IPS-18a (cell line): ENCODE data around the gene PPM1E.

Experiments
- H3K27ac ChIP-seq: one replicate; pipeline ENCODE4 v1.5.1; 2013; ENCODE audit warnings: low read length
- H3K27me3 ChIP-seq: one replicate; pipeline ENCODE4 v1.6.1; 2013; ENCODE audit warnings: mild to moderate bottlenecking, low read length; ENCODE audit not compliant: control insufficient read depth, insufficient read depth
- H3K36me3 ChIP-seq: one replicate; pipeline ENCODE4 v1.6.1; 2013; ENCODE audit warnings: low read depth, low read length; ENCODE audit not compliant: control insufficient read depth
- H3K4me1 ChIP-seq: one replicate; pipeline ENCODE4 v1.6.1; 2013; ENCODE audit warnings: low read depth, low read length; ENCODE audit not compliant: control insufficient read depth
- H3K4me3 ChIP-seq: one replicate; pipeline ENCODE4 v1.5.1; 2013; ENCODE audit warnings: low read length
- H3K9ac ChIP-seq: one replicate; pipeline ENCODE4 v1.6.1; 2013; ENCODE audit warnings: mild to moderate bottlenecking, low read length, moderate library complexity
- H3K9me3 ChIP-seq: one replicate; pipeline ENCODE4 v1.6.1; 2013; ENCODE audit warnings: low read depth, low read length; ENCODE audit not compliant: control insufficient read depth

Gene PPM1E

DNA sequence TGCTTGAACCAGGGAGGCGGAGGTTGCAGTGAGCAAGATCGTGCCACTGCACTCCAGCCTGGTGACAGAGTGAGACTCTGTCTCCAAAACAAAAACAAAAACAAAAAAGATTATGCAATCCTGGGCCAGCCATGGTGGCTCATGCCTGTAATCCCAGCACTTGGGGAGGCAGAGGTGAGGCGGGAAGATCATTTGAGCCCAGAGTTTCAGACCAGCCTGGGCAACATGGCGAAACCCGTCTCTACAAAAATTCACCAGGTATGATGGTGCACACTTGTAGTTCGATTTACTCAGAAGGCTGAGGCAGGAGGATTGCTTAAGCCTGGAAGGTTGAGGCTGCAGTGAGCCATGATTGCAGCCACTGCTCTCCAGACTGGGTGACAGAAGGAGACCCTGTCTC is 109.6 kb downstream of the PPM1E start:
- Histone ChIP-seq H3K9ac (no peak overlapping the region), H3K4me1 (no peaks in the 10 kb centered on the region), H3K27me3 (no peaks in the 10 kb centered on the region)

DNA sequence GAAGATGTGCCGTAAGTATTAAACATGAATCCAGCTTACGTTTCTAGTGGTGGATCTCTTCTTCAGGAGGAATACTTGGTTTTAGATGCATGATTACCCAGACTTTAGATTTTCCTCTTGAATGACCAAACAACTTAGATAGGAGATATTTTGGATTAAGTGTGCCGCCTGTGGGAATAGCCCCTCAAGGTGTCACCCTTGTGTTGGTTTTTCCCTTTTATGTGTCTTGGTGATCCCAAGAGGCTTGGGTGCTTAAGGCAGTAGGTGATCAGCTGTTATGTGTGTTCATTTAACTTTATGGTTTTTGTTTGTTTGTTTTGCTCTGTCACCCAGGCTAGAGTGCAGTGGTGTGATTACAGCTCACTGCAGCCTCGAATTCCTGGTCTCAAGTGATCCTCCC is 115.1 kb downstream of the PPM1E start:
- Histone ChIP-seq H3K9me3 (no peaks in the 10 kb centered on the region), H3K9ac (no peak overlapping the region), H3K27me3 (no peaks in the 10 kb centered on the region), H3K4me3 (no peak overlapping the region), H3K36me3 (no peaks in the 10 kb centered on the region), H3K27ac (no peak overlapping the region), H3K4me1 (no peaks in the 10 kb centered on the region)

More for the DNA sequence above, 109.6 kb downstream of the PPM1E start:
- no peak overlapping the region for H3K4me3 ChIP-seq
- no peaks in the 10 kb centered on the region for H3K9me3 ChIP-seq
- H3K36me3 ChIP-seq = no peaks in the 10 kb centered on the region
- no peak overlapping the region for H3K27ac ChIP-seq

DNA sequence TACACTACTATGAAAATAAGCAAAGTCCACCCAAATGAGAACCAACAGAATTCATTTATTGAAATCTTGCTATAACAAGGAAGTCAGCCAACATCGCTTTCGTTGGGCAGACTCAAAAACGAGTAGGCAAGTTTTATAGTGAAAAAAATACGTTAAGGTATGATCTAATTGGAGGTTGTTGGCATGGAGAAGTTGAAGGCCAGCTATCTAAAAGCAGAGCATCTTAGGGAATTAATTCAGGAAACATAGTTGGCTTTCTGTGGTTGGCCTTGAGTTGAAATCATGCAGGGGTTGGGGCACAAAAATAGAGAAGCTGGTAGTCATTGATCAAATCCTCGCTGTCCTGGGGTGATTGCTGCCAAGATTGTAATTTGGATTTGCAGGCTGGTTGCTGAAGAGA is 118.3 kb downstream of the PPM1E start:
- no peak overlapping the region for H3K27ac ChIP-seq
- H3K9me3 ChIP-seq = no peaks in the 10 kb centered on the region
- H3K27me3 ChIP-seq = no peaks in the 10 kb centered on the region
- H3K9ac ChIP-seq = no peak overlapping the region
- no peak overlapping the region for H3K4me3 ChIP-seq
- H3K36me3 ChIP-seq = no peaks in the 10 kb centered on the region
- no peaks in the 10 kb centered on the region for H3K4me1 ChIP-seq

DNA sequence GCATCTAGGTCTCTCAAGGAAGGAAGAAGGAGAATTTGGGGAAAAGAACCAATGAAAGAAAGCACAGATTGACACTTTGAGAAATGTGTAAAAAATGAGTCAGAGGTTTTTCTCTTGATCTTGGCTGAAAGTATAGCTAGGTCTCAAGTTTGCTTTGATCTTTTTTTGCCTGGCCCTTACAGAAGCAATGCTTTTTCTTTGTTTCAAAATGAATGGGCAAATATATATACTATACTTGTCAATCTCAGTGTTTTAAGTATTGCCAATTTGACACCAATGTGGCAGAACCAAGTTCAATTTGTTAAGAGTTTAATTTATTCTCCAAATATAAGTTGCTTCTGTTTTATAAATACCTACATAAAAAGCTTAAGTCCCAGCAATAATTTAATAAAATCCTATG is 119.6 kb downstream of the PPM1E start:
- Histone ChIP-seq H3K27me3 (no peaks in the 10 kb centered on the region), H3K9ac (no peak overlapping the region), H3K9me3 (no peaks in the 10 kb centered on the region), H3K36me3 (no peaks in the 10 kb centered on the region), H3K4me3 (no peak overlapping the region), H3K4me1 (no peaks in the 10 kb centered on the region), H3K27ac (no peak overlapping the region)

DNA sequence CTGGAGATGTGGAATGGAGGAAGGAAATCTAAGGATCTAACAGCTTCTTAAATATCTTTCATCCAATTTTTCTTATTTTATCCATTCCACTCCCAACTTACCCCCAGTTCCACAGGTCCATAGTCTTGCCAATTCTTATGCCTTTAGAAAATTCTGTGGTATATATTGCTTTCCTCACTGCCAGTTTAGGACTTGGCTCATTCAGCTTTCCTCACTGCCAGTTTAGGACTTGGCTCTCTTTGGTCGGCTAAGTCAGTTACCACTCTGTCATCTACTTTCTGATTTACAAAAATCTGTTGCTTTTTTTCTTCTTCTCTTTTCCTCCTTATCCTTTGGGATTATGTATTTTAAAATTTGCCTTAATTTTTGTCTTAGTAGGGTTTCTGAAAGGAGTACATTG is 128.5 kb downstream of the PPM1E start:
- no peak overlapping the region for H3K4me3 ChIP-seq
- no peak overlapping the region for H3K9ac ChIP-seq
- no peaks in the 10 kb centered on the region for H3K36me3 ChIP-seq
- no peaks in the 10 kb centered on the region for H3K4me1 ChIP-seq
- no peak overlapping the region for H3K27ac ChIP-seq
- no peaks in the 10 kb centered on the region for H3K9me3 ChIP-seq
- no peaks in the 10 kb centered on the region for H3K27me3 ChIP-seq

DNA sequence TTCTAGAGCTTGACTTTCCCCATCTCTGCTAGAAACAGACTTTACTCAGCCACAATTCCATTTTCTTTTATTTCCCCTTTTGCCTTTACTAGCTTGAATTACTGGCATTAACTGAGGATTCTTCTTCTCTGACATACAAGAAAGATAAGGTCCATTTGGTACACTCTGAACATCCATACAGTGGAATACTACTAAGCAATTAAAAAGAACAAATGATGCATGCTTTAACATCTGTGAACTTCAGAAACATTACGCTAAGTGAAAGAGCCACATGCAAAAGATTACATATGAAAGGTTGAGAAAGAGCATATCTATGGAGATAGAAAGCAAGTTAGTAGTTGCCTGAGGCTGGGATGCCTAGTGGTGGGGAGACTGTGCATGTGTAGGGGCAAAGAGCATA is 130.9 kb downstream of the PPM1E start:
- Histone ChIP-seq H3K36me3 (no peaks in the 10 kb centered on the region), H3K4me1 (no peaks in the 10 kb centered on the region), H3K4me3 (no peak overlapping the region), H3K27me3 (no peaks in the 10 kb centered on the region), H3K27ac (no peak overlapping the region), H3K9me3 (no peaks in the 10 kb centered on the region), H3K9ac (no peak overlapping the region)

DNA sequence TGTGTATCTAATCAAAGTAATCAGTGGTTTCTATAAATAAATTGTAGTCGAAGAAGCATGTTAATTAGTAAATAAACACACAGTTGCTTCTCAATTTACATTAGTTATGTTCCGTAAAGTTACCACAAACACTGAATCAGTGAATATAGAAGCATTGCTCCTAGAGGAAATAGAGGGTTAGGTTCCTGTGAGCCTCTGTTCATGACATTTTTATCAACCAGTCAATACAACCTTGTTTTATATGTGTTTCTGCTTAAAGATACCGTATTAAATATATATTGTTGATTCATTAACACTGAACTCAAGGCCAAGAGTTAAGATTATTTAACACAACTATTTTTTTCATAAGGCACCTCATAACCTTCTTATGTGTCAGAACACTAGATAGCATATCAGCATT is 134.3 kb downstream of the PPM1E start:
- H3K9ac ChIP-seq = no peak overlapping the region
- H3K4me3 ChIP-seq = no peak overlapping the region
- no peaks in the 10 kb centered on the region for H3K36me3 ChIP-seq
- H3K9me3 ChIP-seq = no peaks in the 10 kb centered on the region
- H3K27me3 ChIP-seq = no peaks in the 10 kb centered on the region
- H3K27ac ChIP-seq = no peak overlapping the region
- H3K4me1 ChIP-seq = no peaks in the 10 kb centered on the region

DNA sequence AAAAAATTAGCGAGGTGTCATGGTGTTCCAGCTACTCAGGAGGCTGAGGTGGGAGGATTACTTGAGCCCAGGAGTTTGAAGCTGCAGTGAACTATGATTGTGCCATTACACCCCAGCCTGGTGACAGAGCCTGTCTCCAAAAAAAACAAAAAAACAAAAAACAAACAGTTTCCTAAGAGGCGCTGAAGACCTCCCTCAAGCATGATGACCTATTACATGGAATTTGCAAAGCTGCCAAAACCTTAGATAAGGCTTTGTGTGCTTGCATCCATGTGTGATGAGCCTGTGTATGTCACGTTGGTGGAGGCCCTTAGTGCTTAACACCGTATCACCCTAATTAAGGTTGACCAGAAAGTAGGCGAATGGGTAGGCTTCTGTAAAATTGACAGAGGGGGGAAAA is 143.5 kb downstream of the PPM1E start:
- H3K9ac ChIP-seq = no peak overlapping the region
- no peak overlapping the region for H3K27ac ChIP-seq
- H3K4me1 ChIP-seq = no peaks in the 10 kb centered on the region
- H3K36me3 ChIP-seq = no peaks in the 10 kb centered on the region
- H3K4me3 ChIP-seq = no peak overlapping the region
- peaks cover under 1% of the 10 kb centered on the region for H3K9me3 ChIP-seq
- no peaks in the 10 kb centered on the region for H3K27me3 ChIP-seq

DNA sequence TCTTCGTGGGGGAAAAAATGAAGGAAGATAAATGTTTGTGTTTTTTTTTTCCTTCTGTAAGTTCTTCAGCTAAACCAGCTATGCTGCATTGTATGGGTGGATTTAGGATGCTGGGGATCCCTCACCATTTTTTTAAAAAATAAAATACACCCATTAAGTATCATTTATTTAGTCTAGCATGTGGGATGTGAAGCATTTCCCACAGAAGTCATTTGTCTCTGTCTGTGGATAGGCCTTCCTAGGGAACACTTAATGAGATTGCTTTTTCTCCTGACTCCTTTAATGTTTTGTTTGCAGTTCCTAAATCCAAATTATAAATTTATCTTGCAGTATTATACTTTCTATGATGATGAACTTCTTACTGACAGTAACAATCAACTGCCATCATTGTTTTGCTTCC is 146.7 kb downstream of the PPM1E start:
- Histone ChIP-seq H3K9me3 (peaks cover 9% of the 10 kb centered on the region), H3K36me3 (no peaks in the 10 kb centered on the region), H3K27ac (no peak overlapping the region), H3K9ac (no peak overlapping the region), H3K27me3 (no peaks in the 10 kb centered on the region), H3K4me3 (no peak overlapping the region), H3K4me1 (no peaks in the 10 kb centered on the region)

DNA sequence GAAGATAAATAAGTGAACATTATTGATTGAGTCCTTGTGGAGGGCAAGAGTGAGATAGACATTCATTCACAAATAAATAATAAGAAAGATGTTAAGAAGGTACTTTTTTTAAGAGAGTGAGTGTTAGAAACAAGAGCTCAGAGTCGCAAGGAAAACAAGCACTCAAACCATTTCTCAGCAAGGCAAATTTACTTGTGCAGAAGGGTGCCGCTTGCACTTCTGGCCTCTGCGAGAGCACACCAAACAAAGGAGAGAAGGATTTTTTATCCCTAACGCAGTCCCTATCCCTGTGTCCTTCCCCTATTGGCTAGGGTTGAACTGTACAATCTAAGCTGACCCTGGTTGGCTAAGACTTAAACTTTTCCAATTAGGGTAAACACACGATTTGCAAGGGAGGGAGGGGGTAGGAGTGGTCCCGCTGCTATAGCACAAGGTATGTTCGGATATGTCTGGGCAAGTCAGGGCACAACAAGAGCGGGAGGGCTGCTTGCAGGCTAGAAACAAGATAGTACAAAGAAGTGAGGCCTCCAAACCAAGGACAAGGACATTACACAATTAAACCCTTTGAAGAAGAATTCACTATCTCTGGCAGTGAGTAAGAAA is 156.2 kb downstream of the PPM1E start:
- H3K27ac ChIP-seq = no peak overlapping the region
- H3K27me3 ChIP-seq = no peaks in the 10 kb centered on the region
- no peak overlapping the region for H3K4me3 ChIP-seq
- no peak overlapping the region for H3K9ac ChIP-seq
- no peaks in the 10 kb centered on the region for H3K4me1 ChIP-seq
- H3K9me3 ChIP-seq = peaks cover 22% of the 10 kb centered on the region
- no peaks in the 10 kb centered on the region for H3K36me3 ChIP-seq

DNA sequence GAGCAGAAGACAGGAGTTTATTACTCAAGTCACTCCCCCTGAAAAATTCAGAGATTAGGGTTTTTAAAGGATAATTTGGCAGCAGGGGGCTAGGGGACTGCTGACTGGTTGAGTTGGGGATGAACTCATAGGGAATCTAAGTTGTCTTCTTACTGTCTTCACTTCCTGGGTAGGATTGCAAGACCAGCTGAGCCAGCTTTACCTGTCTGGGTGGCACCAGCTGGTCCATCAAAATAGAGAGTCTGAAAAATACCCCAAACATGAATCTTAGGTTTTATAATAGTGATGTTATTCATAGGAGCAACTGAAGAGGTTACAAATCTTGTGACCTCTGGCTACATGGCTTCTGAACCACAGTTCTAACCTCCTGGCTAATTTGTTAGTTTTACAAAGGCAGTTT is 157.9 kb downstream of the PPM1E start:
- Histone ChIP-seq H3K27ac (no peak overlapping the region), H3K4me1 (peaks cover 11% of the 10 kb centered on the region), H3K9ac (no peak overlapping the region), H3K36me3 (no peaks in the 10 kb centered on the region), H3K9me3 (peaks cover 22% of the 10 kb centered on the region), H3K4me3 (no peak overlapping the region), H3K27me3 (no peaks in the 10 kb centered on the region)

DNA sequence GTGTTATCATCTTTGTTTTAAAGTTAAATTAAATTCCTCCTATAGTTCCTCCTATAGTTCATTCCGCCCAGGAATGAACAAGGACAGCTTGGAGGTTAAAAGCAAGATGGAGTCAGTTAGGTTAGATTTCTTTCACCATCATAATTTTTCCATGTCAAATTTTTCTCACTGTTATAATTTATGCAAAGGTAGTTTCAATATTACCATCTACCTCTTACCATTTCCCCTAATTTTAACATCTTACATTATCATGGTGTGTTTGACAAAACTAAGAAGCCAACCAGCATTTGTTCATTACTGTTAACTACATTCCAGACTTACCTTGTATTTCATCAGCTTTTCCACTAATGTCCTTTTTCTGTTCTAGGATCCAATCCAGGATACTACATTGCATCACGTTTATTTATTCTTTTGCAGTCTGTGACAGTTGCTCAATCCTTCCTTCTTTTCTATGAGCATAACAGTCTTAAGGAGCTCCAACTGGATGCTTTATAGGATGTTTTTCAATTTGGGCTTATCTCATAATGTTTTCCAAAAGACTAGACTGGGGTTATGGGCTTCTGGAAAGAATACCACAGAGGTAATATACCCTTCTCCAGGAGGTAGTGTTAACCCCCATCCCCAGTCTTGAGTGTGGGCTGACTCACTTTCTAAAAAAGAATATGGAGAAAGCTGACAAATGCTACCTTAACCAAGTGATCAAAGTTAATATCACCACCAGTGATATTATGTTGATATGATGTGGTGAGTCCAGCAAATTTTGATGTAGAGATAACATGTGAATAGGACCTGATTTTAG is 158.5 kb downstream of the PPM1E start:
- Histone ChIP-seq H3K9ac (no peak overlapping the region), H3K27me3 (no peaks in the 10 kb centered on the region), H3K36me3 (no peaks in the 10 kb centered on the region), H3K4me3 (no peak overlapping the region), H3K9me3 (peaks cover 22% of the 10 kb centered on the region), H3K4me1 (peaks cover 17% of the 10 kb centered on the region), H3K27ac (no peak overlapping the region)
